HG03378 (cell line): ENCODE results near the gene CNKSR3.
A peak's percentile ranks its signal among the peaks of the same experiment; 100 is the strongest.

Source experiments
- ATAC-seq: cut with Tn5 transposase; IDR thresholded peaks from one replicate; pipeline ENCODE4 v1.9.1; 2021; ENCODE audit warnings: mild to moderate bottlenecking, moderate library complexity; ENCODE audit not compliant: unreplicated experiment

The CNKSR3 gene

DNA sequence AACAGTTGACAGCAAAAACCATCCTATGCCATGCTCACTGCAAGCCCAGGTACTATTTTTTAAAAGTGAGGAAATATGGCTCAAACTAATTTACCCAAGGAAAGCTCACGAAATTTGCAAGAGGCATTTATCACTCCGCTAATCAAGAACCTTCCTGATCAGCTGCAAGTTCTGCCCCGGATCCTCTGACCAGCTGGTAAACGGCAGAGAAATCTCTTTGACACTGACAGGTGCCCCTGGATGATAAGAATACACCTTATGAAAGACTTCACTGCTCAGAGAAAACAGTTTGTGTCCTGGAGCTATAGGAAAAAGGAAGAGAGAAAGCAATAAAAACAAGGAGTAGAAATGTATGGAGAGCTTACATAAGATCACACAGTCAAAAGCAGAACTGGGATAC, 6.4 kb downstream of the CNKSR3 start:
- ATAC-seq, result no peak

- ATAC-seq, result no peak
Observed at GRCh38 chr6:154503658-154504057, 6.8 kb downstream of the CNKSR3 start.

DNA sequence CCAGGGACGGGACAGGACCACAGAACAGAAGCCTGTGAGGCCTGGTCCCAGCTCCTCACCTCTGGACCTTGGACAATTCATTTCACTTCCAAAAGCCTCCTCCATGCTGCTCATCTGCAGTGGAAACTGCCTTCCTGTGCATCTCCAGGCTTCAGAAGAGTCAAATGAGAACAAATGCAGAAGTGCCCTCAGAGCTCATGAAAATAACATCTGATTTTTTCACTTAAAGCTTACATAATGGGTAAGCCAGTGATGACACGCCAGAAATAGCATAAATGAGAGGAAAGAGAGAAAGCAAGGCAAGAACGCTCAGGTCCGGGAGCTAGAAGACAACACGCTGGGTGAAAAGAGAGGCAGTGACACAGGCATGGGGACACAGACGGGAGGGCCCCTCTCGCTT, 7.9 kb downstream of the CNKSR3 start:
- ATAC-seq, result no peak

DNA sequence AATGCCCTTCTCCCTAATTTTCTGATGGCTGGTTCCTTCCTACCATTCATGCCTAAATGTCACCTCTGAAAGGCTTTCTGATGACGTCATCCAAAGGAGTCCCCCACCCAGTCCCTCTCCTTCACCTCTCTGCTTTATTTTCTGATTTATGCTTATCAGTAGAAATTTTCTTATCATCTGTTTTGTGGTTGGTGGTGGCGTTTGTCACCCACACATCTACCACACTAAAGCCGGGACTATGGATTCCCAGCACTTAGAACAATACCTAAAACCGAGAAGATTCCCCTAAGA, 9.0 kb downstream of the CNKSR3 start:
- no peak for ATAC-seq

DNA sequence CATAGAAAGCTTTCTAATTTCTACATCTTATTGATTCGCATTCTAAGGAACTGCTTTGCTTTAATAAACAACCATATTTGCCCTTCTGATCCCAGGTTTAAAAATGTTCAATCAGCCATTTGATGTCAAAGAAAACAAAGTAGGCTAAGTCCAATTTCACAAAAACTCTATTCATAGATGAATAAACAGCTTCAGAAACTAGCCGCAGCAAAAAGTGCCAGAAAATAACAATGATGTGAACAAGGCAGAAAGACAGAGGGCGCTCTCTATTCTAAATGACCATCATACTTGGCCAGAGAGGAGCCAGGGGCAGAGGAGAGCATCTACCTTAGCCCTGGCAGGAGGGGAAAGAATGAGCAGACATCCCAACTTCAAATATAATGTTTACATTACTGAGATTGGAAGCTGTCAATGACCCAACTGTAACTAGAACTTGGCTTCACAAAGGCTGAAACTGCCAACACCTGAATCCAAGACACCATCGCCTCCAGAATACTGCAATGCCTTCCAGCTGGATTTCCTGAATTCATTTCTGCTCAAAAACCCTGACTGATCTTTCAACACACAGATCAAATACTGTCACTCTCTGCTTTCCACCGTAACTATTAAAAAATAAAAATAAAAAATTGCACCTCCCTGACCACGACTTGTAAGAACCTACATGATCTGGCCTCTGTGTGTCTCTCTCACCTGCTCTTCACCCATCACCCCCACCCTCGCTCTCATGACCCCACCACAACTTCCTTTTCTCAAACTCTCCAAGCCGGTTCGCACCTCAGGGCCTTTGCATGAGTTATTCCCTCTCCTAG, 9.5 kb downstream of the CNKSR3 start:
- no peak for ATAC-seq

- ATAC-seq, result no peak
Observed at GRCh38 chr6:154499855-154500589, 10.5 kb downstream of the CNKSR3 start.

DNA sequence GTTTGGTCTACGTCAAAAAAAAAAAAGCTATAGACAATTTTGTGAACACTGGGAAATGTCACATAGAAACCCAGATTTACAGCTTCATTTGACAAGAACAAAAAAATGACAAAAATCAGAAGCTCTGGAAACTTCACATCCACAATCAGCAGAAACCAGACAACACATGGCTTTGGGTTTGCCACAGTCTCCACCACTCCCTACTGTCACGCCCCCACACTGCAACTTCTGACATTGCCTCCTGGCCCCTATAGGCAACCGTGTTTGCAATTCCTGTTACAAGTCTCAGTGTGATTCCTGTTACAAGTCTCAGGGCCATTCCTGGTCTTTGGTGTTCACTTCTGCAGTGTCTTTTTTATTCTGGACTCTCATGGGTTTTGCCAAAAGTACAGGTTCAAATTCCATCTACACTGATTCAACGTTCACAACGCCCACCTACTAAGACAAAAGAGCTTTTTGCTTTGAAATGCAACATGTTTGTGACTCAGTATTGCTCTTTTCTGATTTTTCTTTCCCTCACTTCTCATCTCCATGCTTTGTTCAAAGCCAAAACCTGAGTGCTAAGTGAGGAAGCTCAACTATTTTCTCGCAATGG, 12.0 kb downstream of the CNKSR3 start:
- no peak for ATAC-seq

- ATAC-seq, result no peak
Observed at GRCh38 chr6:154496793-154497517, 13.5 kb downstream of the CNKSR3 start.

DNA sequence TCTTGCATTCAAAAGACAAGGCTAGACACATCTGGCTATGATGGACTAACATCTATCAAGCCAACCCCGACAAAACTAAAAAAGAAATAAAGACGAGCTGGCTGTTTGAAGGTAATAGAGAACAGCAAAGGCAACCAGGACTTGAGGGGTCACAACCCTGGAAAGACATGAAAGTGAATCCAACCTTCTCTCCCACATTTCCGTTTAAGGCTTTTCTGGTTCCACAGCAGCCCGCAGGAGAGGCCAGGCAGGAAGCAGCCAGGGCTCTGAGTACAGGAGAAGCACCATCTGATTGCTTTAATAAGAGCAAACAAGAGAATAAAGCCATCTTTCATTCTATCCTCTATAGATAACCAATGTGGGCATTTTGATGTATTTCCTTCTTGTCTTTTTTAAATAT, 14.3 kb downstream of the CNKSR3 start:
- ATAC-seq, result no peak

DNA sequence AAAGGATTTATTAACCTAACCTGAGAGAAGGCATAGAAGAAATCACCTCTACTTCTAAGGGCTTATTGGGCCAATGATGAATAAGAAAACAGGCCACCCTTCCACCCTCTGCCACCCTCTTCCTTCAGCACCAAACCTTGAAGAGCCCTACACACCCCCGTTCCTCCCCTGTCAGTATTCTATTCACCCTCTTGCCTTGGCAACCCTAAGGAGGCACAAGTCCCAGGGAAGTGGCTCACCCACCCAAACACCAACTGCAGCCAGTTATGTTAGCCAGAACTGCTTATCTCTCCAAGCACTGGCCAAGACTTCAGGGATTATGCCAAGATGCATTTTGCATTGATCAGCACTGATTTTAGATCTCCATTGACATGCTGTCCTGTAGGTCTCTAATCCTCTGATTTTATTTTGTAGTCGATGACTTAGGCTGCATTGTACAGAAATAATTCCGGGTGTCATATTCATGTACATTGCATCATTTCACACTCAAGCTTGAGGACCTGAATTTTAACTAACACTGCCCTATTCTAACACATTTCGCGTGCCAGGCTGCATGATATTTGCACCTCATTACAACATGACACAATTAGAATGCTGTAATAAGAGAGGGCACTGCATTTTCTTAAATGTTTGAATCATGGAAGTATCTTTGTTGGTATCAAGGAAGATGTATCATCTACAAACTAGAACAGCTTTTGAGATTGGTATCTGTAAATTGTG, 15.7 kb downstream of the CNKSR3 start:
- ATAC-seq, result no peak

DNA sequence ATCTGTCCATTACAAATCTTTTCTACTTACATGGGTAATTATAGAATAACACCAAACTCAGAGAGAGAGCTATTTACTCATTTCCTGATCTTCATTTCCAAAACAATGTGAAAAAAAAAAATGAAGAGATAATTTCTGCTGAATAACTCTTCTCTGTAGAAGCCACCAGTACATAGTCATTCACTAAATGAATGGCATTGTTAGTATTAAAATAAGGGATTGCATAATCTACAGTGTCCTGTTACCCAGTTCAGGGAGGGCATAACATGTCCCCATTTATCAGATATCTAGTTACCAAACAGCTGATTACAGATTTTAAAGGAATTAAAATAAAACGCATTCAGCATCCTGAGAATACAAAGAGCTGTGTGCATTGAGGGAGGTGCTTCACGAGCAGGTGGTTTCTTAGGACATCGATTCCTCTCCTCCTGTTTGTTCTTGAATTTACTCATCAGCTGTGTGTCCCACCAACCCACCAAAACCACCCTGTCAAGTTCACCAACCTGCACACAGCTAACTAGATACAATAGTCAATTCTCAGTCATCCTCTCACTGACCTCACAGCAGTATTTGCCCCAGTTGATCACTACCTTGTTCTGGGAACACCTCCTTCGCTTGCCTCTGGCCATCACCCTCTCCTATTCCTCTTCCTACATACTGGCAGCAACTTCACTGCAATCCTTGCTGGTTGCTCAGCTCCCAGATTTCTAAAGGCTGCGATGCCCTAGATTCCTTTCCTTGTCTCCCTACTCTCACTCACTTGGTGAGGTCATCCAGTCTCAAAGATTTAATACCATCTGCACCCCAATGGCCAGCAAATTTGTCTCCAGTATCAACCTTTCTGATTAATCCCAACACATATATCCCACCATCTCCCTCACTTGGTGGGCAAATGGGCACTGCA, 18.7 kb downstream of the CNKSR3 start:
- peak; percentile 54 for ATAC-seq

GRCh38 chr6:154489822-154490221, 20.7 kb downstream of the CNKSR3 start:
- no peak for ATAC-seq

DNA sequence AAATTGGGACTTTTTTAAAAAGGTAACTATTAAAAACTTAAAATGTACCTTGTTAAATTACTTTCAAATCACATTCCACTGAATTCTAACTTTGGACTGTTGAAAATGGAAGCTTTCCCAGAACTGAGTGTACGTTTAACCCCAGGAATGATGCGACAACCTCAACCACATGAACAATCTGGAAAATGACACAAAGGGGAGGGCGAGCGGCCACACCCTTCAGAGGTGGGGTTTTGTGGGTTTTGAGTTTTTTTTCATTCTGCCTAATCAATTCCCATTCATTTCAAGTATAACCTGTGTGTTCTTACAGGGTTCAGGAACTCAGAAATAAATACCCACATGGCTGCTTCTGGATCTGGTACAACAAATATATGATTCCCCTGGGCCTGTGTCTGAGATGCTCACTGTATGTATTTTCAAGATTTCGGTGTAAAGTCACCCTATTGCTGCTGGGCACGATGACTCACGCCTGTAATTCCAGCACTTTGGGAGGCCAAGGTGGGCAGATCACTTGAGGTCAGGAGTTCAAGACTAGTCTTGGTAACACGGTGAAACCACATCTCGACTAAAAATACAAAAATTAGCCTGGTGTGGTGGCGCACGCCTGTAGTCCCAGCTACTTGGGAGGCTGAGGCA, 21.6 kb downstream of the CNKSR3 start:
- ATAC-seq, result no peak

DNA sequence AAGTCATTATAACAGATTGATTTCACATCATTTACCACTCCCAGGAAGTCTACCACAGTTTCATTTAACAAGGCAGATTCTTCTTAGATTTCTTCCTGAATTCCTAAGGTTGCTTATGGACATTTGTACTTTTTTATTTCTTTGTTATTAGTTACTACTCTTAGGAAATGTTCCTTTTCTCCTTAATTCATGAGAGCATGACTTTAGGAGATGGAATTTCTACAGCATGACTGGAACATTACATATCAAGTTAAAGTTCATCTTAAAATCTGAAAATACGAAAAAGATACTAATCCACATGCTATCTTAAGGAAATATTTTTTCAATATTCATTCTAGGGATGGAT, 22.3 kb downstream of the CNKSR3 start:
- no peak for ATAC-seq

GRCh38 chr6:154487367-154488247, 22.9 kb downstream of the CNKSR3 start:
- ATAC-seq, result no peak

DNA sequence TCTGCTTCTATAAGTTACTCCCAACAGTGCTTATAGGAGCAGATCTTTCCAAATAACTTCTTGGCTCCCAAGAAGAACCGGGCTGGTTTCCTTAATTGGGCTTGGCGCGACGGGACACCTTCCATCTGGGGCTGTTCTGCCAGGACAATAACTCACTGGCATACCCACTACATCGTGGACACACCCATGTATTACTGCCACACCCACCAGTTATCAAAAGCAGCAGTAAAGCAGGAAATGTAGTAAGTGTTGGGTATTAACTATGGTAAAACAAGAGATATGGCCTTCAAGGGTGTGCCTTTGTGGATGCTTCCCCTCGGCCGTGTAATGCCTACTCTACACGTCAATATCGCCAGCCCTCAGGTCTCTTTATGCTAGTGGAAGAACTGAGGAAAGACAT, 24.7 kb downstream of the CNKSR3 start:
- ATAC-seq, result no peak

DNA sequence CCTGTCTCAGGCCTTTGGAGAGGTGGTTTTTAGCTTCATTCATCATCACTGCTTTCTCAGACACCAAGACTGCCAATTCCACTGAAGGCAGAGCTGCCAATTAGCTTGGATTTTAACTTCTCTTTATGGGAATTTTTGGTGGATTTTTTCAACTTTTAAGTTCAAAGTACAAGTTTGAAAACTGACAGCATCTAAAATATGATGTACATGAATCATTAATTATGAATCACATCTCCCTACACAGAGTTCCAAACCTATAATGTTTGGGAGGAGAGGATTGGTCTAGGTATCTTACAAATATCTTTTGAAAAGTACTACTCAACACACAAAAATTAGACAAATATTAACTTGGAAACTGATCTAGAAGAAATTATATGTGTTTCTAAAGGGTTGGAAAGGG, 25.5 kb downstream of the CNKSR3 start:
- ATAC-seq, result no peak

DNA sequence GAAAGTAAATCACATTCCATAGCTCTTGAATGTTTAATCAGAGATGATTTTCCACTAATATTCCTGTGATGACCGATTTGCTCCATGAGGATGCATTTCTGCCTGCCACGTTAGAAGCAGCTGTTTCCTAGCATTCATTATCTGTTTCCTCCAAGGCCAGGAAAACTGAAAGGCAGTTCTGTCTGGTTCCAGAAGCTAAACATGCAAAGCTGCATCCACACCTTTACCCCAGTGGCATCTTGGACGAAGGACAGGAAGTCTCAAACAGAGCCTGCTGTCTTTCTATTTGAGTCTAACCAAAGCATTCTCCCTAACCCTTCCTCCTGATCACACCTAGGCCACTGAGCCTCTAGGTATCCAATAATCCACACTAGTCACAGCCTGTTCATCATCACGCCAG, 27.6 kb downstream of the CNKSR3 start:
- ATAC-seq, result no peak
